NCI-H2107 treated with DMSO at 0.1 percent for 48 hours (cell line): Measurements from ENCODE around the gene MAMLD1.

Experiments used
- DNase-seq: peaks from one replicate; lab custom pipeline; 2025; ENCODE audit not compliant: unreplicated experiment; lab: John Stamatoyannopoulos, UW

Gene MAMLD1

DNA sequence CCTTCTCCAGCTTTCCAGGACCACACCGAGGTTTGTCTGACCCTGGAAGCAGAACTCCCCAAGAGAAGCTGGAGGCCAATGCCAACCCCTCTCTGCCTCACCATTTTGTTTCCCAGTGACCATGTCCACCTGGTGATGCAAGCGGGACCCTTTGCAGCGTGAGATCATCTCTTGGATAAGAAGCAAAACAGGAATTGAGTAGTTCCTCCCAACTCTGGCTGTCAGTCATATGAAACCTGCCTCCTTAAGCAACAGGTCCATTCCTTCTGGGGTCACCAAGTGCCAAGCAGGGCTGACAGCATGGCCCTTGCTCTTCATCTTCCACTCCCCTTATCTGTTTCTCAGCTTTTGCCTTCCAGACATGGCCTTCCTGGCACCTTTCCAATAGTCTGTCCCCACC lies 164.0 kb downstream of the MAMLD1 start:
- DNase-seq: no peak

DNA sequence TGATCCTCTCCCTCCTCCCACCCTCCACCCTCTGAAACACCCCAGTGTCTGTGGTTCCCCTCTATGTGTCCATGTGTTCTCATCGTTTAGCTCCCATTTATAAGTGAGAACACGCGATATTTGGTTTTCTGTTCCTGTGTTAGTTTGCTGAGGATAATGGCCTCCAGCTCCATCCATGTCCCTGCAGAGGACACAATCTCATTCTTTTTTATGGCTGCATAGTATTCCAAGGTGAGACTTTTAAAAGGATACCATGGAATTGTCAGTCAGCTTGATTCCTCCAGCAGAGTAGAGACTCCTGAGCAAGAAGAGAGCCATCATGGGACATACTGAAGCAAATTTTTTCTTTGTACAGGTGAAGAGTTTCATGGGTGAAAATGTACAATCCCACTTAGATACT lies 166.5 kb downstream of the MAMLD1 start:
- no peak for DNase-seq

DNA sequence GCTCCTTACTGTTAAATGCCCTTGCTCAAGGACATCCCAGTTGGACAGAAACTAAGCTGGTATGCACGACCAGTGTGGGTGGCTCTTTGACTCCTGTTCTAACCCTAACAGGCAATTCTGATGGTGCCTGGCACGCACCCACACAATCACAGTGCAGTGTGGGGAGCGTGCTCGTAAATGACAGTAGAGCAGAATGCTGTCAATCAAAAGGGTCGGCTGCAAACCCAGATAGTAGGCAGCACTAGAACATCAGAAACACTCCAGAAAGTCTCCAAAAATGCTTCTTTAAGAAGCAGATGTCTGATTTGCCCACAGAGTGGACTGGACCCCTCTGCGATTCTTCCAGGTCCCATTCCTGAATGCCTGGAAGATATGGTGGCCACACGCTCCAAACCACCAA lies 167.7 kb downstream of the MAMLD1 start:
- DNase-seq: no peak

DNA sequence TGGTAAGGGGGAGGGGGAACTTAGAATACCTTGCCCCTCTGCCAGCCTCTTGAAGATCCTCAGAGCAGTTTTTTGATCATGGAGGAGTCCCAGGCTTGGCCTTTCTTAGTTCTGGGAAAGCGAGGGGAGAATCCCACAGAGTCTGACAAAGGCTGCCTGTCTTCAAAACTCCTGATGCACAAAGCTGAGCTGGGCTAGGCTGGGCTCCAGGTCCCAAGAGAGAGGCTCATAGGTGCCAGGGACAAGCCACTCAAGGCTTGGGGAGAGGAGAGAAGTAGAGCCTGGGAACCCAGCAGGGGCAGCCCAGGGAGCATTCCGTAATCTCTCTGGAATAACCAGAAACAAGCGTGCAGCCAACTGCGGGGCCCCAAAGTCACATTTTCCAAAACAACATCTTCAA lies 168.3 kb downstream of the MAMLD1 start:
- no peak for DNase-seq

DNA sequence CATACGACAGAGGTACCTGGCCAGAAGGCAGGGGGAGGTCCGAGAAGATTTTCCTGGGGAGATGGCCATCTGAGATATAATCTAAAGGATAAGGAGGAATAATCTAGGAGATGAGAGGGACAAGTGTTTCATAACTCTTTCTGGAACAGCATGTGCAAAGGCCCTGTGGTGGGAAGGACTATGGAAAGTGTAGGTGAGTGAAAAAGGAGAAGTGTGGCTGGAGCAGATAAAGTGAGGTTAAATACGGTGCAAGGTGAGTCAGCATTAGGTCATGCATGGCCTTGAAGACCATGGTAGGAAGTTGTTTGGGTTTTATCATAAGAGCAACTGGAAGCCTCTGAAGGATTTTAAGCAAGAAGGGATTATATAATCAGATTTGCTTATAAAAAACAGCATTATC lies 170.7 kb downstream of the MAMLD1 start:
- no peak for DNase-seq

DNA sequence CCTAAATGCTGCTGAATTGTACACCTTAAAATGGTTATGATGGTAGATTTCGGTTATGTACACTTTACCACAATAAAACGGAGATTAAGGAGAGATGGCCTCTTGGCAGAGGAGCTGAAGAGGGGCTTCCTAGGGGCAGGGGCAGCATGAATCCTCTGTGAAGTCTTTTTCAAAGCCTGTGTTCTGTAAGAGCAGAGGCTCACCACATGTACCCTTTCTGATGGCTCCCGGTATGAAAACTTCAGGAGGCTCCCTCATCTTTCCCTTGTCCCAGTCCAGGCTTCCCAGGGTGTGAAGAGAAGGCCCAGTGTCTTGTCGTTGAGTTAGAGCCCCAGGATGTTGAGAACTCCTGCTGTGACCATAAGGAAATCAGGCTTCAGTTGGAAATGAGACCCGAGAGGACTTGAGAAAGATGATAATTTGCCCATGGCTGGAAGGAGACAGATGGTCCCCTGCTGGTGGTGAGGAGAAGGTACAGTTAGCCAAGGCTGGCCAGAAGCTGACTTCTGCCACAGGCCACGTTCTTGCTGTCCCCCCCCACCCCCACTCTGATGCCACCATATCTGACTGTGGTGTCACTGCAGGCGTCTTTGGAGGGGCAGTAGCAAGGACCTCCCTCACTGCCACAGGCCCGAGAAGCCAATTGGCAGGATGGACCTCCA lies 173.5 kb downstream of the MAMLD1 start:
- no peak for DNase-seq

DNA sequence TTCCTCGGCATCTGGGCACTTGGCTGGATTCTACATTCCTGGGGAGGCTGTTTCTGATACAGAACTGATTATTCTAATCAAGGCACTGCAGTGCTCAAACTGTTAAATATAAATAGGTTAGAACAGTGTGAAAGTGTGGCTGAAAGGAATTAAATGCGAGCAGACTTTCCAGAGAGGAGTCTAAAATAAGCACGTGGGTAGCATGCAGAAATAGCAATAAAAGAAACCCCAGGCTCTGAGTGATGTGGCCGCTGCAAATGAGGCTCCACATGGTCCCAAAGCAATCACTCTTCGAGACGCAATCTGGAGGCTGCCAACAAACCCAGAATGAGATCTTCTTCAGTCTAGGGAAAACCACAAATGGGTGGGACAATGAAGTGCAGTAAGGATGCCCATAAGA lies 174.7 kb downstream of the MAMLD1 start:
- no peak for DNase-seq

DNA sequence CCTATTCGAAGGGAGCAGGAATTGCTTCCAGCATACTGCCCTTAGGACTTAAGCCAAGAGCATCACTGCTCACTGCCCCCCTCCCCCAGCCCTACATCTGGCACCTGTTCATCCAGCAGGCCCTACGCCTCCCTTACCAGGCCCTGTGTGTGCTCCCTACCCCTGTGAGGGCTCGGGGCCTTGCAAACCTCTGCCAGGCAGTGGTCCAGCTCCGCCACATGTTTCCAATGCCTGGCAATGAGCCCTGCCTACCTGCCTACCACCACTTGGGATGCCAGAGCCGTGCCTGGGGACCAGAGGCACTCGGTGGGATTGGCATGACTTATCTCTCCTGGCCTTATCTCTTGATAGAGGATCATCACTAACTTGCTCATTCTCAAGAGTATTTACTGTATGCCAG lies 177.8 kb downstream of the MAMLD1 start:
- no peak for DNase-seq

DNA sequence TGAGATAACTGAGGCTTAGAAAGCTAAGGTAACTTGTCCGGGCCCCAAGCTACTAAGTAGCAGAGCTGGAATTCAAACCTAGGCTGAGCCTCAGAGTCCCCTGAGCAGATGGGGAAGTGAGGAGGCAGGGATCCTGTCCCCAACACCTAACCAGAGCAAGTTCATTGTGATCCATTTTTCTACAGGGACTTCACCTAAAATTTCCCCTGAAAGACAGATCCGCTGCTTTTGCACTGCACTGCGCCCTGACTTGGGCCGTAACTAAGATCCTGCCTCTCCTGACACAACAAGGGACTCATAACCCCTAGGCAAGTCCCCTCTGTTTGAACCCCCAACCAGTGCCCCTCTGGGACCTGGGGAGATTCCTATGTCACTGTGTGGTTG lies 179.7 kb downstream of the MAMLD1 start:
- no peak for DNase-seq

DNA sequence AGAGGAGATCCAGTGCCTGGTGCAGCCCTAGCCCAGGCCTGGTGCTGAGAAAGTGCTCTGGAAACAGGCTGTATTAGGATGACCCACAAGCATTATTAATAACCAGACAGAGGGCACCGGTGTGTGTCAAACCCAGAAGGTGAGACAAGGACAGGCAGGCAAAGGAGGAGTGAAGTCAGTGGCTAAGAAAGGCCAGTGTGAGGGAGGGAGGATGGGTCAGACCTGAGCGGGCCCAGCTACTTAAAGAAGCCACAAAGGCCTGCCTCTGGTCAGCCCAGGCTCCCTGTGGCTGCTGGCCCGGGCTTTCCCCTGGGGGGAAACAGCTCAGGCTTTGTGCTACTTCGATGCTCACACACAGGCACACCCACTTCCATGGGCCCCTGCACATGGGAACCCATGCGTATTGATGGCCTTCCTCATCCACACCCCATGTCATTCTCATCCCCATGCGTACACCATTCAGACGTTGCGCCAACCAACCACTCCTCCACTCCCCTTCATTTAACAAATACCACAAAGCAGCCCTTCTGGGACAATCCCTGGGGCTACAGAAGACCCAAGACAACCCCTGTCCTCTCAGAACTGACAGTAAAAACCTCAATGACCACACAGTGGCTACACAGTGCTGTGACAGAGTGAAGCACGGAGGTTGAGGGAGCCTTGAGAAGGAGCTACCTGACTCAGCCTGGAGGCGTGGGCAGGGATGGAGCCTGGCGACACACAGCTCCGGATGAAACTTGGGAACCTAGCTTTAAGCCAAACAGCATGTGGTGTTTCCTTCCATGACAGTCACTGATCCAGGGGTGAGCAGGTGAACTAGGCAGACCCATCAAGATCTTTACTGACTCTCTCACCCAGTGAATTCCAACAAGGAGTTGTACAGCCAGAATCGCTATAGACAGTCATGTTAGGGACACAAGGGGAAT lies 180.4 kb downstream of the MAMLD1 start:
- DNase-seq: no peak

DNA sequence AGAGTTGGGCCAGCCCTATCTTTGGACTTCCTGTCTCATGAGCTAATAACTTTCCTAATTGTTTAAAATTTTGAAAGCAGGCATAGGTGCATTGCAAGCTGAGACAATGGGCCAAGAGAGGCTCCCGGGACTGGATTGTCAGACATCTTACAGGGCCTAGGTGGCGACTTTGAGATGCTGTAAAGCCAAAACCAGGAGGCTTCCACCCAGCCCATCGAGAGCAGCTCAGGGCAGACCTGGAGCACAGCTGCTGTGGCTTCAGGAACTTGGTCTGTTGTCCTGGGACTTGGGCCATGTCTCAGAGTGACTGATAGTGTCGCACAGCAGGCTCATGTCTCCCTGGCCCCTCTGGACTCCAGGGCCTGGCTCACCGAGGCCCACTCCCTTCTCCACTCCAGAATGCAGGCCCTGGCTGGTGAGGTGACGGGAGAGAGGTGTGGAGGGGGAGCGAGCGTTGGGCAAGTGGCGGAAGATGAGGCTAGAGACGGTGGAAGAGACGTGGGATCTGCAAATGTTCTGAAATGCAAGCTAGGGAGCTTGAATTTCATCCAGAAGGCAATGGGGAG lies 181.2 kb downstream of the MAMLD1 start:
- no peak for DNase-seq

DNA sequence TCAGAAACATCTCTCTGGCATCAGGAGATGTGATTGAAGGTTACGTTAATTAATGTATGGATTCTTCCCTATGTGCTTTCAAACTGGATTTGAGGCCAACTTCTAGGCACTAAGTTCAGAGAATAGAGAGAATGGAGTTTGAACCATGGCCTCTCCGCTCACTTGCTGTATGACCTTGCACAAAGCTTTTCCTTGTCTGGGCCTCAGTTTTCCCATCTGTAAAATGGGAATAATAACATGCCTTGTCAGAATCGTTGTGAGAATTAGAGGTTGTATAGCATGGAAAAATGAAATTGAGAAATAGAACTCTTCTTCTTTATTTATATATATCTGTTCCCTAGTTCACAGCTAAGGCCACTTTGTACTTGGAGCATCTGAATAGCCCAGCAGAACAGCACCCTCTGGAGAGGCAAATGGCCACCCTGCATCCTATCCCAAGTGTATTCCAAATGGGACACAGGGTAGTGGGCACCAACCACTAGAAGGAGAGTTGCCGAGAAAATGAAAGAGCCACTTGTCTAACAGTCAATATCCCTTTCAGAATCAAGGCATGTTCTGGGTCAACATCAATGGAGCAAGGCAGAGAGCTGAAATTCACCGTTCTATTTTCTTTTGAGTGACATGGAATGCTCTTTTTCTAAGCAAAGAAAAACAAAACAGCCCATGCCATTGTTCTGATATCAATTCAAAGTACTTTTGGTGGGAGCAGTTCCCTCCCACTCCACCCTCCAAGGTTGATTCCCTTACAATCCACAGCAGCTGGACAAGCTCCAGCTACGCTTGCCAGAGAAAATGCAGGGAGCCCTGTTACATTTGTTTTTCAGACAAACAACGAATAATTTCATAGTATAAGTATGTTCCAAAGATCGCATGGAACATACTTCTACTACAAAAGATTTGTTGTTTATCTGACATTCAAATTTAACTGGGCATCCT lies 182.0 kb downstream of the MAMLD1 start:
- DNase-seq: no peak

DNA sequence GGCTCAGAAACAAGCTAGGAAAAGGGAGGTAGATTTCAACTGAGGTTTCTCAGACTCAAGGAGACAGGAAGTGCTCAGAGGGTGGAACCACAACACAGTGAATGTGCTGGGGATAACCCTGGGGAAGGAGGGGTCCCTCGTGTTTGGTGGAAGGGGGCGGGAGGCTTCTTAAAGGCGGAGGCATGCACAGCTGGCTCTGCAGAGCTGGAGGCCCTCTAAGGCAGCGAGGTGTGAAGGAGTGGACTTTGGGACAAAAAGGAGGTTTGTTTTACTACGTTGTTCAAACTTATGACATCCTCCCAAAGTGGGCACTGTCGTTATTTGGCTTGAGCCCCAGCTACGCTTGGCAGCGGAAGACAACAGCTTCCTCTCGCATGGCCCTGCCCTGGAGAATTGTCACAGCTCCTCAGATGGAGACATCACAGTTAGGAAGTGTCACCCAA lies 183.6 kb downstream of the MAMLD1 start:
- DNase-seq: no peak

DNA sequence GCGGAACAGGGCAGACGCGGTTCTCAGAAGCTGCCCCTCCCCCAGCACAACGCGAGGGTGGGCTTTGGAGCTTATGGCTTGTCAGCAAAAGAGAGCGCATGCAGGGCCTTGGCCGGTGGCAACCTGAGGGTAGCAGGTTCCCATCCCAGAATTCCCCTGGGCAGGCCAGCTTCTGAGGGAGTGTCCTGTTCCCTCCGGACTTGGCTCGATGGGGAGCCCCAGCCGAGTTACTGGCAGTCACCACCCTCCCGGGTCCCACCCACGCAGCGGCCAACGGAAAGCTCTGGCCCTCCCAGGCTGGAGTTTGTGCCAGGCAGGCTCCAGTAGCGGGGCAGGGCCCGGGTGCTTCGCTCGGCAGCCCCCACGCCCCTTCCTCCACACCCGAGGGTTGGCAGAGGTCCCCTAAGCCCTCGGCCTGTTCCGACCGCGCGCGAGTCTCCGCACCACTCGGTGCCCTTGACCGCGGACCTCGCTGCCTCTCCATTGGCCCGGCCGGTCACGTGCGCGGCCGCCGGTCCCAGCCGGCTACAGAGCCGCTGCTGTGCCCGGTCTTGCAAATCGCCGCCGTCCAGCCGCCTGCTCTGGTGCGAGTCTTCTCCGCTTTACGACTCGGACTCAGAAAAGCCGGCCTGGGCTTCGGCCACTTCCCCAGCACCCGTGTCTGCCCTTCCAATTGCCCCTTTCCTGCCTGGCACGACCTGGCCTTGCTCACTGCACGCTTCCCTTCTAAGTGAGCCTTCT lies 184.4 kb downstream of the MAMLD1 start:
- no peak for DNase-seq

DNA sequence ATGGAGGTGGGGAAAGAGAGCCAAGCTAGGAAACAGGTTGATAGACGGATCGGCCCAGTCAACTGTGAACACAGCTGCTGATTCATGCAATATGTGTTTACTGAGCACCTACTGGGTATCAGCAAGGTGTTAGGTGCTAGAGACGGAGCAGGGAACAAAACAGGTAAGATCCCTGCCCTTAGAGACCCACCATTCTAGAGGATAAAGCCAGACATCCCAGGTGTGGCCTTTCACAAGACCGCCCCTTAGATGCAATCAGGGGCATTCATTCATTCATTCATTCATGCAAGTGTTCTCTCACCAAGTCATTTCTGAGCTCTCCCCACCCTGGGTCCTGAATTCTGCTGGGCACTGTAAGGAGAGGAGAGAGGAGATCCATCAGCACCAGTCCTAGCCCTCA lies 185.1 kb downstream of the MAMLD1 start:
- DNase-seq: no peak

DNA sequence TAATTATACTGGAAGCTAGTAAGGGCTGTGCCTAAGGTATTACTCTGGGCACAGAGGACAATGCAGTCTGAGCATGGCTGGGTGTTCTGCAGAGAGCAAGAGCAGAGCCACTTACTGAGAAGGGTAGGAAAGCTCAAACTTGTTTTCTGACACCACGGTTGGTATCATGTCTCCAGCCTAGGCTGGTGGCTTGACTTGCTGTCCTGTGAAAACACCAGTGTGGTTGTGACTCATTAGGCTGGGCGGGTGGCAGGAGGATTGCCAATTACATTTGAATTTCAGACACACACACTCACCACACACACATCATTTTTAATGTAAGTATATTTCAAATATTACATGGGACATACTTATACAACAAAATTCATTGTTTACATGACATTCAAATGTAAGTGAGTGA lies 185.6 kb downstream of the MAMLD1 start:
- DNase-seq: no peak

DNA sequence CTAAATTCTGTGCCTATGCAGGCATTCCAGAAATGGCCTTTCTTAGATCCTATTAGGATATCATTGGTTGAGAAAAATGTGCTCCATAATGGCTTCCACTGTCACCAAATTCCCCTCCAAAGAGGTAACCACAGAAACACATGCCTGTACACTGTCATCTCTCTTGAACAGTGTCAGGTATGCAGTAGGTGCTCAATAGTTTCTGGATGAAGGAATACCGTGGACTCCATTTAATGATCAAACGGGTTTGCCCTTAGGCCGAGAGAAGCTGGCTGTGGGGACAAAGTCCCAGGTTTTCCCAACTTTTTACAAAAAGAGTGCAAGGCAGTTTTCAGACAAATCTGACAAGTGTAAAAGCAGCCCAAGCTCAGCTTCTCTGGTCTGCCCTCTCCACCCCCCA lies 188.8 kb downstream of the MAMLD1 start:
- DNase-seq: no peak

DNA sequence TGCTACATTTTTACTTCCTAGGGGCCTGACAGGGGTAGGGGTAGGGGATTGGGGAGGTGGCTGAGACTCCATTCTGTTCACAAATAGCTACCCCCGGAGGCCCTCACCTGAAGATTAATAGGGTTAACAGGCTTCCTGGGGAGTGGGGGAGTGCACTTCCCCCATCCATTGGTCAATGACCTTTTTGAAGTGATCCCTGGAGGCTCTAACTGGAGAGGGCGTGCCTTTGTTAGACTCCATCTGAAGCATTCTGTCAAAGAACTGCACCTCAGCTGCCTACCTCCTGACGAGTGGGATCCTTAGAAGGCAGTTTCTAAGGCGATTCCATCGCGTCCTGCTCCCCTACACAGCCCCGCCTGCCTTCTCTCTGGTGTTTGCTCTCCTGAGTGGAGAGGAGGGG lies 195.3 kb downstream of the MAMLD1 start:
- no peak for DNase-seq
